HCT116 (cell line): ENCODE measurements around the gene MTHFD1L. TPM values are rescaled to one million over a fixed set of nuclear protein-coding genes. Genes with fewer than 3 reads are reported as not detected.

Source experiments
- ATAC-seq: fragments of 200-7000 bp; cut with Tn5 transposase; 2 replicates; pipeline ENCODE4 v1.9.1; 2020; ENCODE audit warnings: mild to moderate bottlenecking, moderate library complexity
- BruUV-seq: library from RNA; stranded (reverse); fragments of 400-500 nt; replicated peaks from 2 replicates; lab custom pipeline; 2021; lab: Mats Ljungman, UMichigan
- CTCF ChIA-PET: fragments of 300-600 bp; sonication (Branson Sonifier 250); formaldehyde crosslinking; loops from one replicate; lab custom pipeline; 2021; ENCODE audit warnings: antibody characterized with exemption; lab: Charles Lee
- POLR2A ChIA-PET: fragments of 300-600, 350-600 bp; sonication (Branson Sonifier 250); formaldehyde crosslinking; loops from one replicate; lab custom pipeline; 2021; ENCODE audit warnings: antibody characterized with exemption; lab: Charles Lee
- RAD21 ChIA-PET, 2 experiments: fragments of 300-600 bp; sonication (Branson Sonifier 250); formaldehyde crosslinking; loops; one replicate each; lab custom pipeline; 2023; ENCODE audit warnings: low total read pairs in 2 of 2; ENCODE audit not compliant: uncharacterized antibody in 2 of 2, unreplicated experiment in 2 of 2, low non-redundant PET in 1 of 2; lab: Charles Lee
- DNase-seq: peaks from one replicate; pipeline ENCODE4 v3.0.0-alpha.2; 2010; ENCODE audit warnings: low read depth, low spot score
- H2AFZ ChIP-seq: fragments of 200-600 bp; shearing (Covaris generic), sonication (generic); 2 replicates; pipeline ENCODE4 v1.6.1; 2017; ENCODE audit warnings: low read depth, mixed run types, mixed read lengths, antibody characterized with exemption, low read length; ENCODE audit not compliant: poor library complexity, severe bottlenecking
- H3K27ac ChIP-seq: 2 replicates; pipeline ENCODE4 v1.5.1; 2012; ENCODE audit warnings: low read depth, low read length
- H3K27me3 ChIP-seq: fragments of 200-600 bp; sonication (generic); 2 replicates; pipeline ENCODE4 v1.6.1; 2016; ENCODE audit warnings: mixed run types, low read length, mixed read lengths; ENCODE audit not compliant: insufficient read depth
- H3K36me3 ChIP-seq, 2 experiments: fragments of 200-500 bp in 1 of 2; fragments of 200-600 bp in 1 of 2; sonication (Bioruptor generic) in 1 of 2; sonication (generic) in 1 of 2; 2 replicates each; pipeline versions ENCODE4 v1.5.1 to v1.6.1; 2014 to 2016; ENCODE audit warnings: low read length in 2 of 2, inconsistent platforms in 1 of 2, mixed read lengths in 1 of 2, mixed run types in 1 of 2; ENCODE audit not compliant: insufficient read depth in 2 of 2, control insufficient read depth in 1 of 2
- H3K4me1 ChIP-seq, 2 experiments: fragments of 200-600 bp in 1 of 2; sonication (generic) in 1 of 2; 2 replicates each; pipeline versions ENCODE4 v1.5.1 to v1.6.1; 2012 to 2017; ENCODE audit warnings: low read length in 2 of 2, inconsistent platforms in 1 of 2, mild to moderate bottlenecking in 1 of 2, mixed read lengths in 1 of 2, mixed run types in 1 of 2, moderate library complexity in 1 of 2; ENCODE audit not compliant: insufficient read depth in 2 of 2, control insufficient read depth in 1 of 2
- H3K4me2 ChIP-seq: fragments of 200-600 bp; sonication (generic); 2 replicates; pipeline ENCODE4 v1.6.1; 2017; ENCODE audit warnings: mixed run types, low read length, mixed read lengths
- H3K4me3 ChIP-seq, 2 experiments: fragments of 200-600 bp in 1 of 2; sonication (generic) in 1 of 2; replicated peaks in 1 of 2; 2 replicates each; pipeline ENCODE4 v1.5.1; 2011 to 2016; ENCODE audit warnings: low read length in 2 of 2, control low read depth in 1 of 2, low read depth in 1 of 2, mild to moderate bottlenecking in 1 of 2, mixed read lengths in 1 of 2, mixed run types in 1 of 2
- H3K79me2 ChIP-seq: fragments of 200-600 bp; sonication (generic); 2 replicates; pipeline ENCODE4 v1.6.1; 2017; ENCODE audit warnings: mild to moderate bottlenecking, mixed run types, low read length, moderate library complexity, mixed read lengths; ENCODE audit not compliant: insufficient read depth
- H3K9ac ChIP-seq: fragments of 200-600 bp; sonication (generic); 2 replicates; pipeline ENCODE4 v1.6.1; 2016; ENCODE audit warnings: low read length, mixed read lengths
- H3K9me2 ChIP-seq: fragments of 200-600 bp; sonication (generic), shearing (Covaris generic); 2 replicates; pipeline ENCODE4 v1.6.1; 2017; ENCODE audit warnings: mixed run types, mild to moderate bottlenecking, moderate library complexity; ENCODE audit not compliant: insufficient read depth
- H3K9me3 ChIP-seq, 2 experiments: fragments of 200-500 bp in 1 of 2; fragments of 200-600 bp in 1 of 2; sonication (Bioruptor generic) in 1 of 2; sonication (generic) in 1 of 2; 2 replicates each; pipeline ENCODE4 v1.6.1; 2014 to 2017; ENCODE audit warnings: low read length in 2 of 2, mixed read lengths in 2 of 2, inconsistent platforms in 1 of 2, low read depth in 1 of 2, mild to moderate bottlenecking in 1 of 2, mixed run types in 1 of 2, moderate library complexity in 1 of 2; ENCODE audit not compliant: control insufficient read depth in 1 of 2, insufficient read depth in 1 of 2
- H4K20me1 ChIP-seq: fragments of 200-600 bp; sonication (generic), shearing (Covaris generic); 2 replicates; pipeline ENCODE4 v1.6.1; 2017; ENCODE audit warnings: mixed run types, mild to moderate bottlenecking, moderate library complexity; ENCODE audit not compliant: insufficient read depth
- CEBPB ChIP-seq: IDR thresholded peaks from 2 replicates; pipeline ENCODE4 v1.6.1; 2012; ENCODE audit warnings: low read depth
- ELF1 ChIP-seq: IDR thresholded peaks from 2 replicates; pipeline ENCODE4 v1.6.1; 2012; ENCODE audit warnings: low read depth, borderline replicate concordance
- MAX ChIP-seq: IDR thresholded peaks from 2 replicates; pipeline ENCODE4 v1.6.1; 2012
- POLR2A ChIP-seq: IDR thresholded peaks from 2 replicates; pipeline ENCODE4 v1.7.0; 2011; ENCODE audit warnings: borderline replicate concordance; ENCODE audit not compliant: insufficient read depth, insufficient read length; ENCODE audit errors: extremely low read depth
- POLR2AphosphoS5 ChIP-seq: IDR thresholded peaks from 2 replicates; pipeline ENCODE4 v1.6.1; 2011; ENCODE audit warnings: mild to moderate bottlenecking, low read depth, low read length, moderate library complexity
- RAD21 ChIP-seq: IDR thresholded peaks from 2 replicates; pipeline ENCODE4 v1.6.1; 2012; ENCODE audit warnings: low read depth, mild to moderate bottlenecking
- SRF ChIP-seq: IDR thresholded peaks from 2 replicates; pipeline ENCODE4 v1.6.1; 2012; ENCODE audit warnings: low read depth
- YY1 ChIP-seq: IDR thresholded peaks from 2 replicates; pipeline ENCODE4 v1.6.1; 2011; ENCODE audit warnings: low read length, low read depth, moderate library complexity, mild to moderate bottlenecking; ENCODE audit not compliant: insufficient replicate concordance; ENCODE audit errors: extremely low read depth
- ZBTB33 ChIP-seq: IDR thresholded peaks from 2 replicates; pipeline ENCODE4 v1.6.1; 2011; ENCODE audit warnings: mild to moderate bottlenecking, low read length, moderate library complexity; ENCODE audit not compliant: insufficient replicate concordance; ENCODE audit errors: extremely low read depth
- ZFX ChIP-seq: fragments of 450-650 bp; IDR thresholded peaks from 2 replicates; pipeline ENCODE4 v1.6.1; 2017
- intact Hi-C: fragments of 100-400 bp; cut with micrococcal nuclease; formaldehyde crosslinking; loops from 2 replicates; pipeline ENCODE4 v1.10.0; 2022
- total RNA-seq: library from RNA; stranded (reverse); gene quantifications from one replicate; pipeline ENCODE4 v1.2.1, GENCODE V29; 2021; ENCODE audit not compliant: unreplicated experiment
- TF ChIP-seq, protein P1 (sequence below): IDR thresholded peaks from 2 replicates; pipeline ENCODE4 v1.6.1; 2012
- TF ChIP-seq, protein P2 (sequence below): IDR thresholded peaks from 2 replicates; pipeline ENCODE4 v1.6.1; 2012; ENCODE audit warnings: low read depth

MTHFD1L gene
- total RNA-seq, 1 experiment from 2014 or later = 127 TPM

- no peak for TF ChIP-seq YY1
- no peak for TF ChIP-seq POLR2AphosphoS5
- TF ChIP-seq CEBPB = no peak
- no peak for TF ChIP-seq RAD21
These were observed 156.4 kb downstream of the MTHFD1L start (continued) for GRCh38 chr6:151021896-151022295.

GRCh38 chr6:151022492-151022891 is 157.0 kb downstream of the MTHFD1L start:
- H3K79me2 ChIP-seq = peaks cover 8% of the 10 kb centered on the region; the same call in 1 of the 2 replicates
- peaks cover 0 to 19% of the 10 kb centered on the region in 2 experiments; a peak in 1 of 4 replicates for H3K36me3 ChIP-seq
- no peak for TF ChIP-seq SRF
- TF ChIP-seq MAX = peak; percentile 17; the same call in 1 of the 2 replicates
- no peak overlapping the region for H2AFZ ChIP-seq
- DNase-seq (no peak), ATAC-seq (peak; percentile 65)
- no peak overlapping the region; a peak in 1 of 4 replicates for H3K4me3 ChIP-seq
- RAD21 ChIA-PET = no interaction called here
- H3K4me2 ChIP-seq = peak overlapping the region; percentile 60
- no peaks in the 10 kb centered on the region for H4K20me1 ChIP-seq
- no peaks in the 10 kb centered on the region for H3K9me2 ChIP-seq
- no peaks in the 10 kb centered on the region for H3K27me3 ChIP-seq
- peak overlapping the region; percentile 60 for H3K27ac ChIP-seq
- BruUV-seq = no TSS peak
- no peaks in the 10 kb centered on the region for H3K9me3 ChIP-seq
- H3K4me1 ChIP-seq = peaks cover 54 to 86% of the 10 kb centered on the region in 2 experiments
- peak overlapping the region; percentile 54 for H3K9ac ChIP-seq
- CTCF ChIA-PET = interaction anchor here (1.1 to 2.7 kb wide), 2 partner anchors 8 to 303 kb away, joined by 3 to 9 read pairs; no protein-coding TSS in a partner anchor
- POLR2A ChIA-PET = no interaction called here
- intact Hi-C loops = no loop called here

GRCh38 chr6:151023342-151023741 is 157.8 kb downstream of the MTHFD1L start:
- ChIA-PET RAD21 (no interaction called here), POLR2A (interaction anchor here (1.2 to 1.3 kb wide), 2 partner anchors 13 to 302 kb away, joined by 3 to 4 read pairs; no protein-coding TSS in a partner anchor), CTCF (interaction anchor here (2.7 kb wide), 1 partner anchor 9 kb away, joined by 9 read pairs; no protein-coding TSS in a partner anchor)
- H3K79me2 ChIP-seq = peaks cover 8% of the 10 kb centered on the region; the same call in 1 of the 2 replicates
- no peak overlapping the region for H2AFZ ChIP-seq
- H3K36me3 ChIP-seq = peaks cover 0 to 28% of the 10 kb centered on the region in 2 experiments; a peak in 1 of 4 replicates
- no peak overlapping the region for H3K4me3 ChIP-seq
- peaks cover 0 to 3% of the 10 kb centered on the region in 2 experiments; a peak in 1 of 4 replicates for H3K9me3 ChIP-seq
- H3K4me1 ChIP-seq = peaks cover 45 to 83% of the 10 kb centered on the region in 2 experiments
- H3K9me2 ChIP-seq = no peaks in the 10 kb centered on the region
- no peaks in the 10 kb centered on the region for H3K27me3 ChIP-seq
- H3K27ac ChIP-seq = peak overlapping the region; percentile 60; the same call in 1 of the 2 replicates
- ATAC-seq (no peak), DNase-seq (no peak)
- 0 out of 2 replicates have a peak overlapping the region, but pooled peaks have one; percentile 9 for H3K9ac ChIP-seq
- intact Hi-C loops = no loop called here
- H3K4me2 ChIP-seq = no peak overlapping the region
- BruUV-seq = no TSS peak
- no peaks in the 10 kb centered on the region for H4K20me1 ChIP-seq
- TF ChIP-seq POLR2A = no peak
- no peak for TF ChIP-seq ZFX
- TF ChIP-seq, protein P1, sequence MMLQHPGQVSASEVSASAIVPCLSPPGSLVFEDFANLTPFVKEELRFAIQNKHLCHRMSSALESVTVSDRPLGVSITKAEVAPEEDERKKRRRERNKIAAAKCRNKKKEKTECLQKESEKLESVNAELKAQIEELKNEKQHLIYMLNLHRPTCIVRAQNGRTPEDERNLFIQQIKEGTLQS = no peak
- TF ChIP-seq, protein P2, sequence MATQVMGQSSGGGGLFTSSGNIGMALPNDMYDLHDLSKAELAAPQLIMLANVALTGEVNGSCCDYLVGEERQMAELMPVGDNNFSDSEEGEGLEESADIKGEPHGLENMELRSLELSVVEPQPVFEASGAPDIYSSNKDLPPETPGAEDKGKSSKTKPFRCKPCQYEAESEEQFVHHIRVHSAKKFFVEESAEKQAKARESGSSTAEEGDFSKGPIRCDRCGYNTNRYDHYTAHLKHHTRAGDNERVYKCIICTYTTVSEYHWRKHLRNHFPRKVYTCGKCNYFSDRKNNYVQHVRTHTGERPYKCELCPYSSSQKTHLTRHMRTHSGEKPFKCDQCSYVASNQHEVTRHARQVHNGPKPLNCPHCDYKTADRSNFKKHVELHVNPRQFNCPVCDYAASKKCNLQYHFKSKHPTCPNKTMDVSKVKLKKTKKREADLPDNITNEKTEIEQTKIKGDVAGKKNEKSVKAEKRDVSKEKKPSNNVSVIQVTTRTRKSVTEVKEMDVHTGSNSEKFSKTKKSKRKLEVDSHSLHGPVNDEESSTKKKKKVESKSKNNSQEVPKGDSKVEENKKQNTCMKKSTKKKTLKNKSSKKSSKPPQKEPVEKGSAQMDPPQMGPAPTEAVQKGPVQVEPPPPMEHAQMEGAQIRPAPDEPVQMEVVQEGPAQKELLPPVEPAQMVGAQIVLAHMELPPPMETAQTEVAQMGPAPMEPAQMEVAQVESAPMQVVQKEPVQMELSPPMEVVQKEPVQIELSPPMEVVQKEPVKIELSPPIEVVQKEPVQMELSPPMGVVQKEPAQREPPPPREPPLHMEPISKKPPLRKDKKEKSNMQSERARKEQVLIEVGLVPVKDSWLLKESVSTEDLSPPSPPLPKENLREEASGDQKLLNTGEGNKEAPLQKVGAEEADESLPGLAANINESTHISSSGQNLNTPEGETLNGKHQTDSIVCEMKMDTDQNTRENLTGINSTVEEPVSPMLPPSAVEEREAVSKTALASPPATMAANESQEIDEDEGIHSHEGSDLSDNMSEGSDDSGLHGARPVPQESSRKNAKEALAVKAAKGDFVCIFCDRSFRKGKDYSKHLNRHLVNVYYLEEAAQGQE = no peak
- no peak for TF ChIP-seq ELF1
- TF ChIP-seq ZBTB33 = no peak
